ENCODE data around the gene SLC15A3. TPM values are rescaled to one million over a fixed set of nuclear protein-coding genes. Genes with fewer than 3 reads are reported as not detected.

Gene SLC15A3
- total and polyA plus RNA-seq, 2 donors (not counting 1 experiment from before 2014, with no cell fraction given), result 10.5 to 29.9 TPM

DNA sequence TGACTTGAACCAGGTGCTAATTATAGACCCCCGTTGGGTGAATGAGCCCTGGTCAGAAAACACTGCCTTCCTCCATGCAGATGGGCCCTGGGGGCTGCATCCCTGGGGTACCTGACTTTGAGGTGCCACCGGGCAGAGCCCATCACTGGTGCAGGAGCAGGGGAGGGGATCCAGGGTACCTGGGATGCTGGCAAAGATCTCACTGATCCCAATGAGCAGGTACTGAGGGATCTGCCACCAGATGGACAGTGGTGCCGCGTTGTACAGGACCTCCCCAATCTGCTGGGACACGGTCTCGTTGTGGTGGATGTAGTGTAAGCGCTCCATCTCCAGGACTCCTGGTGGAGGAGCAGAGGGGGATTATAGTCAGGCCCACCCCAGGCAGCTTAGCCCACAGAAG lies 12.7 kb downstream of the SLC15A3 start:
- Histone ChIP-seq H4K20me1 (ENCODE audit: control insufficient read depth, extremely low read depth, insufficient read depth, low read length) (no peaks in the 10 kb centered on the region), H3K79me2 (ENCODE audit: control insufficient read depth, insufficient read depth, low read length) (no peaks in the 10 kb centered on the region), H3K4me2 (ENCODE audit: extremely low read depth, insufficient read depth, low read length) (no peak overlapping the region), H3K4me1 (ENCODE audit: control insufficient read depth, extremely low read depth, insufficient read depth, low read length) (no peaks in the 10 kb centered on the region), H3K36me3 (ENCODE audit: control insufficient read depth, insufficient read depth, low read length) (peaks cover 4% of the 10 kb centered on the region), H2AFZ (ENCODE audit: low read length) (no peak overlapping the region), H3K27ac (ENCODE audit: insufficient read depth, low read length) (no peak overlapping the region), H3K9me3 (ENCODE audit: control insufficient read depth, insufficient read depth, low read depth, low read length) (no peaks in the 10 kb centered on the region), H3K27me3 (ENCODE audit: control insufficient read depth, insufficient read depth, low read length) (no peaks in the 10 kb centered on the region), H3K4me3 (replicated peaks in 1 of 4; ENCODE audit: control extremely low read depth in 1 of 4, insufficient read depth in 1 of 4, low read depth in 3 of 4, low read length in 4 of 4) (no peak overlapping the region), H3K9ac (ENCODE audit: insufficient read depth, low read length) (no peak overlapping the region)
- no peak for DNase-seq (ENCODE audit: low read depth in 2 of 2)
- TF ChIP-seq, protein P1, sequence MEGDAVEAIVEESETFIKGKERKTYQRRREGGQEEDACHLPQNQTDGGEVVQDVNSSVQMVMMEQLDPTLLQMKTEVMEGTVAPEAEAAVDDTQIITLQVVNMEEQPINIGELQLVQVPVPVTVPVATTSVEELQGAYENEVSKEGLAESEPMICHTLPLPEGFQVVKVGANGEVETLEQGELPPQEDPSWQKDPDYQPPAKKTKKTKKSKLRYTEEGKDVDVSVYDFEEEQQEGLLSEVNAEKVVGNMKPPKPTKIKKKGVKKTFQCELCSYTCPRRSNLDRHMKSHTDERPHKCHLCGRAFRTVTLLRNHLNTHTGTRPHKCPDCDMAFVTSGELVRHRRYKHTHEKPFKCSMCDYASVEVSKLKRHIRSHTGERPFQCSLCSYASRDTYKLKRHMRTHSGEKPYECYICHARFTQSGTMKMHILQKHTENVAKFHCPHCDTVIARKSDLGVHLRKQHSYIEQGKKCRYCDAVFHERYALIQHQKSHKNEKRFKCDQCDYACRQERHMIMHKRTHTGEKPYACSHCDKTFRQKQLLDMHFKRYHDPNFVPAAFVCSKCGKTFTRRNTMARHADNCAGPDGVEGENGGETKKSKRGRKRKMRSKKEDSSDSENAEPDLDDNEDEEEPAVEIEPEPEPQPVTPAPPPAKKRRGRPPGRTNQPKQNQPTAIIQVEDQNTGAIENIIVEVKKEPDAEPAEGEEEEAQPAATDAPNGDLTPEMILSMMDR (conservative IDR thresholded peaks at IDR 0.05 in 1 of 2, IDR thresholded peaks at IDR 0.05 in 1 of 2; ENCODE audit: low read depth in 1 of 2, low read length in 2 of 2), result no peak
- no peak for TF ChIP-seq EZH2 (IDR thresholded peaks at IDR 0.05; ENCODE audit: low read length, missing control alignments)

DNA sequence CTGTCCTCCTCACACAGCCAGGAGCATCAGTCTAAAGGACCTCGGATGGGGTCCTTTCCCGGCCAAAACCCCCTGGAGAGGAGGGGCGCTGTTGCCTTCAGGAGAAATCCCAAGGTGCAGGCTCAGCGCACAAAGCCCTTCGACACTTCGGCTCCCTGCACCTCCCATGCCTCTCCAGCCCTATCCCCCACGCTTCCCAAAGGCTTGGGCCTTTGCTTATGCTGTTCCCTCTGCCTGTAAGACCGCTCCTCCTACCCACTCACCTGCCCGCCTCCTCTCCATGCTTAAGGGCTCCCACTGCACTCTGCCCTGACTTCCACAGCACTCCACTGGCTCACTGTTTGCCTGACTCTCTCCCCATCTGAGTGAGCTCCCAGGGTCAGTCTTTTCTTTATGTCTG lies 13.5 kb downstream of the SLC15A3 start:
- DNase-seq (ENCODE audit: low read depth in 2 of 2), result no peak
- Histone ChIP-seq H3K4me1 (ENCODE audit: control insufficient read depth, extremely low read depth, insufficient read depth, low read length) (no peaks in the 10 kb centered on the region), H4K20me1 (ENCODE audit: control insufficient read depth, extremely low read depth, insufficient read depth, low read length) (no peaks in the 10 kb centered on the region), H3K4me2 (ENCODE audit: extremely low read depth, insufficient read depth, low read length) (no peak overlapping the region), H3K36me3 (ENCODE audit: control insufficient read depth, insufficient read depth, low read length) (peaks cover 4% of the 10 kb centered on the region), H3K9me3 (ENCODE audit: control insufficient read depth, insufficient read depth, low read depth, low read length) (no peaks in the 10 kb centered on the region), H2AFZ (ENCODE audit: low read length) (no peak overlapping the region), H3K27ac (ENCODE audit: insufficient read depth, low read length) (no peak overlapping the region), H3K4me3 (replicated peaks in 1 of 4; ENCODE audit: control extremely low read depth in 1 of 4, insufficient read depth in 1 of 4, low read depth in 3 of 4, low read length in 4 of 4) (no peak overlapping the region), H3K79me2 (ENCODE audit: control insufficient read depth, insufficient read depth, low read length) (no peaks in the 10 kb centered on the region), H3K27me3 (ENCODE audit: control insufficient read depth, insufficient read depth, low read length) (no peaks in the 10 kb centered on the region), H3K9ac (ENCODE audit: insufficient read depth, low read length) (no peak overlapping the region)
- no peak for TF ChIP-seq EZH2 (IDR thresholded peaks at IDR 0.05; ENCODE audit: low read length, missing control alignments)
- TF ChIP-seq, protein P1 (conservative IDR thresholded peaks at IDR 0.05 in 1 of 2, IDR thresholded peaks at IDR 0.05 in 1 of 2; ENCODE audit: low read depth in 1 of 2, low read length in 2 of 2), result no peak

DNA sequence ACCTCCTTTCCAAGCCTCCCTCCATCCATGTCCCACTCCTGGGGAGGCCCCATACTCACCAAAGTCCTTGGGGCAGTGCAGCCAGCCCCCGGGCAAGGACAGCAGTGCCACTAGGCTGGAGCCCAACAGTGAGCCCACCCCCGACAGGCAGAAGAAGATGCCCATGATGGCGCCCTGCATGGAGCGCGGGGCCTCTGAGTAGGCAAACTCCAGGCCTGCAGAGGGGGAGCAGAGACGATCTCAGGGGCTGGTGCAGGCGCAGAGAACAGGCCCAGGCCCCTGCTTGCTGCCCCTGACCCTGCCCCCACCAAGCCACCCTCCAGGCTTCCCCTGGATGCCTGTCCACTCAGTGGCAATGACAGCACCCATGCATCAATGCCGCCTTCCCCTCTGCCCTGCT lies 14.2 kb downstream of the SLC15A3 start:
- DNase-seq (ENCODE audit: low read depth in 2 of 2), result no peak
- H3K9ac ChIP-seq (ENCODE audit: insufficient read depth, low read length), result no peak overlapping the region
- H3K79me2 ChIP-seq (ENCODE audit: control insufficient read depth, insufficient read depth, low read length), result no peaks in the 10 kb centered on the region

More for the DNA sequence above, 14.2 kb downstream of the SLC15A3 start:
- no peak overlapping the region for H3K4me2 ChIP-seq (ENCODE audit: extremely low read depth, insufficient read depth, low read length)
- no peak overlapping the region for H2AFZ ChIP-seq (ENCODE audit: low read length)
- H3K27me3 ChIP-seq (ENCODE audit: control insufficient read depth, insufficient read depth, low read length), result no peaks in the 10 kb centered on the region
- no peak overlapping the region for H3K4me3 ChIP-seq (replicated peaks in 1 of 4; ENCODE audit: control extremely low read depth in 1 of 4, insufficient read depth in 1 of 4, low read depth in 3 of 4, low read length in 4 of 4)
- peaks cover 4% of the 10 kb centered on the region for H3K36me3 ChIP-seq (ENCODE audit: control insufficient read depth, insufficient read depth, low read length)
- H4K20me1 ChIP-seq (ENCODE audit: control insufficient read depth, extremely low read depth, insufficient read depth, low read length), result no peaks in the 10 kb centered on the region
- no peak for TF ChIP-seq EZH2 (IDR thresholded peaks at IDR 0.05; ENCODE audit: low read length, missing control alignments)
- TF ChIP-seq, protein P1 (conservative IDR thresholded peaks at IDR 0.05 in 1 of 2, IDR thresholded peaks at IDR 0.05 in 1 of 2; ENCODE audit: low read depth in 1 of 2, low read length in 2 of 2), result no peak
- no peaks in the 10 kb centered on the region for H3K4me1 ChIP-seq (ENCODE audit: control insufficient read depth, extremely low read depth, insufficient read depth, low read length)
- no peak overlapping the region for H3K27ac ChIP-seq (ENCODE audit: insufficient read depth, low read length)
- H3K9me3 ChIP-seq (ENCODE audit: control insufficient read depth, insufficient read depth, low read depth, low read length), result no peaks in the 10 kb centered on the region
